Stimulated activated CD8-positive, alpha-beta memory T cell treated with anti-CD3 and anti-CD28 coated beads, Interleukin-2, amount 100 ng/mL, for 48 hours (primary cell): ENCODE results near the gene GRAMD4.
"Not testable (repeated sequence)": the region's sequence is repeated elsewhere in the genome, so short reads cannot be mapped to it uniquely, and the experiment has no call there.

ENCODE experiments used
- DNase-seq, 2 donors: peaks; one replicate each; pipeline ENCODE4 v3.0.0-alpha.2; 2020; ENCODE audit warnings: low read depth in 2 of 2

Gene GRAMD4

GRCh38 chr22:46637711-46638600, 17.8 kb downstream of the GRAMD4 start:
- no peak for DNase-seq

GRCh38 chr22:46638601-46639431, 18.6 kb downstream of the GRAMD4 start:
- DNase-seq, result no peak

GRCh38 chr22:46639843-46640242, 19.7 kb downstream of the GRAMD4 start:
- DNase-seq, result no peak

GRCh38 chr22:46640293-46641055, 20.3 kb downstream of the GRAMD4 start:
- no peak for DNase-seq

- no peak for DNase-seq
These were observed 21.7 kb downstream of the GRAMD4 start for GRCh38 chr22:46641811-46642266.

- not testable (repeated sequence) for DNase-seq
These were observed 22.8 kb downstream of the GRAMD4 start for GRCh38 chr22:46642840-46643480.

GRCh38 chr22:46646531-46647215, 26.5 kb downstream of the GRAMD4 start:
- no peak for DNase-seq

GRCh38 chr22:46648225-46648820, 28.1 kb downstream of the GRAMD4 start:
- not testable (repeated sequence) for DNase-seq

- DNase-seq, result no peak
These were observed 29.2 kb downstream of the GRAMD4 start for GRCh38 chr22:46649141-46650077.

GRCh38 chr22:46650078-46650810, 30.1 kb downstream of the GRAMD4 start:
- DNase-seq, result no peak

- DNase-seq, result no peak
These were observed 31.1 kb downstream of the GRAMD4 start for GRCh38 chr22:46651316-46651715.

- DNase-seq, result no peak
These were observed 32.1 kb downstream of the GRAMD4 start for GRCh38 chr22:46652081-46652846.

- no peak for DNase-seq
These were observed 32.7 kb downstream of the GRAMD4 start for GRCh38 chr22:46652847-46653331.

- peak; percentile 24 to 41 for DNase-seq
These were observed 33.4 kb downstream of the GRAMD4 start for GRCh38 chr22:46653596-46653995.

- no peak for DNase-seq
These were observed 34.2 kb downstream of the GRAMD4 start for GRCh38 chr22:46654426-46654825.

- no peak for DNase-seq
These were observed 34.9 kb downstream of the GRAMD4 start for GRCh38 chr22:46654927-46655595.
